ENCODE results near the gene MNS1.
A peak's percentile ranks its signal among the peaks of the same experiment; 100 is the strongest.

Gene MNS1

DNA sequence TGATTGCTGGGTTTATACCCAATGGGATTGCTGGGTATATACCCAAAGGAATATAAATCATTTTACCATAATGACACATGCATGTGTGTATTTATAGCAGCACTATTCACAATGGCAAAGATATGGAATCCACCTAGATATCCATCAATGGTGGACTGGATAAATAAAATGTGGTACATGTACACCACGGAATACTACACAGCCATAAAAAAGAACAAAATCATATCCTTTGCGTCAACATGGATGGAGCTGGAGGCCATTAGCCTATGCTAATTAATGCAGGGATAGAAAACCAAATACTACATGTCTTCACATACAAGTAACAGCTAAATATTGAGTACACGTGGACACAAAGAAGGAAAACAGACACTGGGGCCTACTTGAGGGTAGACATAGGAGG is 22.6 kb downstream of the MNS1 start:
- Histone ChIP-seq H3K4me3 (no peak overlapping the region), H3K27ac (no peak overlapping the region), H3K4me1 (no peaks in the 10 kb centered on the region), H3K36me3 (peaks cover 0 to 10% (median 5%) of the 10 kb centered on the region in 3 donors), H3K27me3 (no peaks in the 10 kb centered on the region), H3K9me3 (no peaks in the 10 kb centered on the region)
- intact Hi-C loops (cut with DNase I; ENCODE audit: low total_unique reads): no loop called here
- TF ChIP-seq, protein P1, sequence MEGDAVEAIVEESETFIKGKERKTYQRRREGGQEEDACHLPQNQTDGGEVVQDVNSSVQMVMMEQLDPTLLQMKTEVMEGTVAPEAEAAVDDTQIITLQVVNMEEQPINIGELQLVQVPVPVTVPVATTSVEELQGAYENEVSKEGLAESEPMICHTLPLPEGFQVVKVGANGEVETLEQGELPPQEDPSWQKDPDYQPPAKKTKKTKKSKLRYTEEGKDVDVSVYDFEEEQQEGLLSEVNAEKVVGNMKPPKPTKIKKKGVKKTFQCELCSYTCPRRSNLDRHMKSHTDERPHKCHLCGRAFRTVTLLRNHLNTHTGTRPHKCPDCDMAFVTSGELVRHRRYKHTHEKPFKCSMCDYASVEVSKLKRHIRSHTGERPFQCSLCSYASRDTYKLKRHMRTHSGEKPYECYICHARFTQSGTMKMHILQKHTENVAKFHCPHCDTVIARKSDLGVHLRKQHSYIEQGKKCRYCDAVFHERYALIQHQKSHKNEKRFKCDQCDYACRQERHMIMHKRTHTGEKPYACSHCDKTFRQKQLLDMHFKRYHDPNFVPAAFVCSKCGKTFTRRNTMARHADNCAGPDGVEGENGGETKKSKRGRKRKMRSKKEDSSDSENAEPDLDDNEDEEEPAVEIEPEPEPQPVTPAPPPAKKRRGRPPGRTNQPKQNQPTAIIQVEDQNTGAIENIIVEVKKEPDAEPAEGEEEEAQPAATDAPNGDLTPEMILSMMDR (IDR thresholded peaks at IDR 0.05): no peak
- DNase-seq: no peak

DNA sequence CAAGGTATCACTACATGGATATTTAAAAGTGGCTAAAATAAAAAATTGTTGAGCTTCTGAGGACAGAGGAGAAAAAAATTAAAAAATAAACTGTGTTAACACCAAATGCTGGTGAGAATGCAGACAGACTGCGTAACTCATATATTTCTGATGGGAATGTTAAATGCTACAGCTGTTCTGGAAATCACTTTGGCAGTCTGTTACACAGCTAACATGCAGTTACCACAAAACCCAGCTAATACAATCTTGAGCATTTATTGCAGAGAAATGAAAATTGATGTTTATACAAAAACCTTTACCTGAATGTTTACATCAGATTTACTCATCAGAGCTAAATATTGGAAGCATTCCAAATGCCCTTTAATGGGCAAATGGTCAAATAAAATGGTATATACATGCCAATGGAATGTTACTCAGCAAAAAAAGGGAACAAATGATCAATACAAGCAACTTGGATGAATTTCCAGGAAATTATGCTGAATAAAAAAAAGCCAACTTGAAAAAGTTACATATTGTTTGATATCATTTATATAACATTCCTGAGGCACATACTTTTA is 24.6 kb downstream of the MNS1 start:
- Histone ChIP-seq H3K4me1 (no peaks in the 10 kb centered on the region), H3K27ac (no peak overlapping the region), H3K4me3 (no peak overlapping the region), H3K36me3 (peaks cover 0 to 10% (median 5%) of the 10 kb centered on the region in 3 donors), H3K9me3 (no peaks in the 10 kb centered on the region), H3K27me3 (no peaks in the 10 kb centered on the region)
- TF ChIP-seq, protein P1 (IDR thresholded peaks at IDR 0.05): no peak
- intact Hi-C loops (cut with DNase I; ENCODE audit: low total_unique reads): no loop called here
- DNase-seq: no peak

DNA sequence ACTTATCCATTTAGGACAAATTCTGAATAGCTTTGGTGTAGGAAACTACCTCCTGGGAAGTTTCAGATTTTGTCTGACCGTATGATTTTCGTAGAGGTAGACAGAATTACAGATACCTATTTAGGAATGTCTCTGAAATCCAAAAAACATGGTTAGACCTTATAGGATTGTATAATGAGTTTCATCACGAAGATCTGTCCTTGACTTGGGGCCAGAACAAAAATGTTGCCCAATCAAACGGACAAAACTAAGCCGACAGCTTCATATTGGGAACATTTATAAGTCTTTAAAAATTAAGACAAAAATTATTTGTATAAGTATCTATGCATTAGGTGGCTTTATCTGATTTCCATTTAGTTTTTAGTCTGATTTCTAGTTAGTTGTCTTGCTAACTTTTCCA is 32.6 kb downstream of the MNS1 start:
- no peak overlapping the region for H3K4me3 ChIP-seq
- no peak for DNase-seq
- no peaks in the 10 kb centered on the region for H3K9me3 ChIP-seq
- H3K4me1 ChIP-seq: no peaks in the 10 kb centered on the region
- no peaks in the 10 kb centered on the region for H3K27me3 ChIP-seq
- TF ChIP-seq, protein P1 (IDR thresholded peaks at IDR 0.05): no peak
- H3K27ac ChIP-seq: no peak overlapping the region
- intact Hi-C loops (cut with DNase I; ENCODE audit: low total_unique reads): no loop called here
- peaks cover 0 to 10% (median 0%) of the 10 kb centered on the region in 3 donors for H3K36me3 ChIP-seq

DNA sequence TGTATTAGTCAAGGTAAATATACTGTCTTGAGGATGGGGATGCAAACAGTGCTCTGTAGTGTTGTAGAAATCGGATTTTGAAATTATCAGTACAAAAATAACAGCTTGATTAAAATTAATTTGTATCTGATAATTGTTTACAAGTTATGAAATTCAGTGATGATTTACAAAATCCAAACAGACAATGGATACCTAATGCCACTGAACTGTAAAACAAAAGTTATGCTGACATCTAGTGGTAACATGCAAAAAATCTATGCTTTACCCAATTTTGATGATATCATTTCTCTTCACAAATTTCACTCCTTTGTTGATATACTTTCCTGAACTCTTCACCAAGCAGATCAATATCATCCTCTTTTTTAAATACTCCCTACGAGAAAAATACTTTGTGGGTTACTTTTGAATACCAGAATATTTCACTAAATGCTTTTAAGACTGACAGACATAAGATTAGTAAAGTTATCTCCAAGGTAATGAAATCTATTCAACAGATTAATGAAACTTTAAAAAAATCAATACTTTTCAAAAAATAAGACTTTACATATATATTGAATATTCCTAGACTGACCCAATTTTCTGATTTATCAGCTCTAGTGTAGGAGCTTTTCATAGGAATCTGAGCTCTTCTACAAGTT is 36.0 kb downstream of the MNS1 start:
- Histone ChIP-seq H3K9me3 (peaks cover 0 to 5% (median 0%) of the 10 kb centered on the region in 3 donors), H3K27me3 (no peaks in the 10 kb centered on the region), H3K36me3 (peaks cover 0 to 15% (median 9%) of the 10 kb centered on the region in 3 donors), H3K4me1 (no peaks in the 10 kb centered on the region), H3K4me3 (no peak overlapping the region), H3K27ac (no peak overlapping the region)
- DNase-seq: no peak
- TF ChIP-seq, protein P1 (IDR thresholded peaks at IDR 0.05): peak; percentile 32 to 38
- intact Hi-C loops (cut with DNase I; ENCODE audit: low total_unique reads): no loop called here

DNA sequence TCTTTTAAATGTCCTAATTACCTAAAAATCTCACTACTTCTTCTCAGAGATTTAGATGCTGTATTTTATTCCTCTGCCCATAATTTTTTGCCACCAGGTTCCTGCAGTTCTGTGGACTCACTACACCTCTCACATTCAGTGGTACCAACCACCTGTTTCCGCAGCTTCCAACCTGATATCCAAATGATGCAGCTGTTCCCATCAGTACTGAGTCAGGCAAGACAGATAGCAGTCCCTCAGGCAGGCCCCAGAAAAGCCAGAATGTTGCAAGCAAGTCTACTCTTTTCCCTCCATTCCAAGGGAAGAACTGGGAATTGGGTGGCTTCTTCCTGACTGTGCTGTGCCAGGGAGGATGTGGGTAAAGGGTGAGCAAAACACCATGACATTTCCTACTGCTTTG is 39.0 kb downstream of the MNS1 start:
- no peak for DNase-seq
- TF ChIP-seq, protein P1 (IDR thresholded peaks at IDR 0.05): no peak
- no peaks in the 10 kb centered on the region for H3K27me3 ChIP-seq
- no peaks in the 10 kb centered on the region for H3K4me1 ChIP-seq
- intact Hi-C loops (cut with DNase I; ENCODE audit: low total_unique reads): no loop called here
- no peak overlapping the region for H3K27ac ChIP-seq
- H3K4me3 ChIP-seq: no peak overlapping the region
- peaks cover 0 to 15% (median 9%) of the 10 kb centered on the region in 3 donors for H3K36me3 ChIP-seq
- peaks cover 0 to 5% (median 0%) of the 10 kb centered on the region in 3 donors for H3K9me3 ChIP-seq

Measured in tibial artery (tissue), 4 donors.